ENCODE results near the gene FHIT.

The FHIT gene

GRCh38 chr3:60366486-60366885 is 884.8 kb downstream of the FHIT start:
- no peak for DNase-seq

GRCh38 chr3:60365360-60365759 is 885.9 kb downstream of the FHIT start:
- no peak for DNase-seq

GRCh38 chr3:60364475-60364874 is 886.8 kb downstream of the FHIT start:
- DNase-seq: peak; percentile 11

GRCh38 chr3:60363817-60364216 is 887.4 kb downstream of the FHIT start:
- no peak for DNase-seq

GRCh38 chr3:60355825-60356224 is 895.4 kb downstream of the FHIT start:
- DNase-seq: no peak

- DNase-seq: no peak
These were observed 899.8 kb downstream of the FHIT start for GRCh38 chr3:60351481-60351880.

GRCh38 chr3:60344340-60344739 is 906.9 kb downstream of the FHIT start:
- no peak for DNase-seq

- DNase-seq: no peak
These were observed 907.4 kb downstream of the FHIT start for GRCh38 chr3:60343831-60344230.

GRCh38 chr3:60339304-60339703 is 911.9 kb downstream of the FHIT start:
- DNase-seq: no peak

GRCh38 chr3:60337421-60337820 is 913.8 kb downstream of the FHIT start:
- DNase-seq: no peak

GRCh38 chr3:60336061-60336460 is 915.2 kb downstream of the FHIT start:
- no peak for DNase-seq

- DNase-seq: peak; percentile 79
These were observed 917.5 kb downstream of the FHIT start for GRCh38 chr3:60333710-60334109.

GRCh38 chr3:60330107-60330506 is 921.1 kb downstream of the FHIT start:
- DNase-seq: no peak

- peak; percentile 88 for DNase-seq
These were observed 925.6 kb downstream of the FHIT start for GRCh38 chr3:60325610-60326170.

GRCh38 chr3:60323651-60324050 is 927.6 kb downstream of the FHIT start:
- no peak for DNase-seq

GRCh38 chr3:60323180-60323579 is 928.1 kb downstream of the FHIT start:
- DNase-seq: no peak

- DNase-seq: no peak
These were observed 928.9 kb downstream of the FHIT start for GRCh38 chr3:60322298-60322856.

- no peak for DNase-seq
These were observed 931.9 kb downstream of the FHIT start for GRCh38 chr3:60319179-60319858.

GRCh38 chr3:60316121-60316797 is 935.0 kb downstream of the FHIT start:
- no peak for DNase-seq

- DNase-seq: peak; percentile 25
These were observed 937.2 kb downstream of the FHIT start for GRCh38 chr3:60313951-60314461.

GRCh38 chr3:60313231-60313798 is 937.9 kb downstream of the FHIT start:
- no peak for DNase-seq

GRCh38 chr3:60309539-60310268 is 941.5 kb downstream of the FHIT start:
- peak; percentile 20 for DNase-seq

GRCh38 chr3:60308808-60309207 is 942.4 kb downstream of the FHIT start:
- no peak for DNase-seq
